ENCODE measurements around the gene PDHX.

DNA sequence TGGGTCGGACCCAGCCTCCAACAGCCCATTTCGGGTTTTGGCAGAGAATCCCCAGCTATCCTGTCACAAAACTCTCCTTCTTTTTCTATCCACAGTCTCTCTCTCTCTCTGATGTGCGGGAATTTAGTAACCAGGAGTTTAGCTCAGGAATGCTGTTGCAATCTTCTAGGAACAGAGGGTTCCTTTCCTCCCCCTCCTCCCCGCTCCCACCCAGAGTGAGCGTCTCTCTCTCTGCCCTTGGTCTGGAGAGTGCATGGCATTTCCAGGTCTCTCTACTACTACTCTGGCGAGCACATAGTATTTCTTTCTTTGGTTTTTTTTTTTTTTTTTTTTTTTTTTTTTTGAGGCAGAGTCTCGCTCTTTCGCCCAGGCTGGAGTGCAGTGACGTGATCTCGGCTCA is 17.9 kb upstream of the PDHX start:
- TF ChIP-seq, protein P1, sequence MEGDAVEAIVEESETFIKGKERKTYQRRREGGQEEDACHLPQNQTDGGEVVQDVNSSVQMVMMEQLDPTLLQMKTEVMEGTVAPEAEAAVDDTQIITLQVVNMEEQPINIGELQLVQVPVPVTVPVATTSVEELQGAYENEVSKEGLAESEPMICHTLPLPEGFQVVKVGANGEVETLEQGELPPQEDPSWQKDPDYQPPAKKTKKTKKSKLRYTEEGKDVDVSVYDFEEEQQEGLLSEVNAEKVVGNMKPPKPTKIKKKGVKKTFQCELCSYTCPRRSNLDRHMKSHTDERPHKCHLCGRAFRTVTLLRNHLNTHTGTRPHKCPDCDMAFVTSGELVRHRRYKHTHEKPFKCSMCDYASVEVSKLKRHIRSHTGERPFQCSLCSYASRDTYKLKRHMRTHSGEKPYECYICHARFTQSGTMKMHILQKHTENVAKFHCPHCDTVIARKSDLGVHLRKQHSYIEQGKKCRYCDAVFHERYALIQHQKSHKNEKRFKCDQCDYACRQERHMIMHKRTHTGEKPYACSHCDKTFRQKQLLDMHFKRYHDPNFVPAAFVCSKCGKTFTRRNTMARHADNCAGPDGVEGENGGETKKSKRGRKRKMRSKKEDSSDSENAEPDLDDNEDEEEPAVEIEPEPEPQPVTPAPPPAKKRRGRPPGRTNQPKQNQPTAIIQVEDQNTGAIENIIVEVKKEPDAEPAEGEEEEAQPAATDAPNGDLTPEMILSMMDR (optimal IDR thresholded peaks at IDR 0.05 in 1 of 3, IDR thresholded peaks at IDR 0.05 in 1 of 3, conservative IDR thresholded peaks at IDR 0.05 in 1 of 3; ENCODE audit: extremely low read depth in 1 of 3, insufficient read depth in 2 of 3, low read length in 3 of 3): no peak
- TF ChIP-seq EZH2 (IDR thresholded peaks at IDR 0.05; ENCODE audit: low read length): no peak

Data from keratinocyte (primary cell).